ENCODE measurements around the gene NELL1. TPM values are rescaled to one million over a fixed set of nuclear protein-coding genes. Genes with fewer than 3 reads are reported as not detected.

The NELL1 gene
- total and polyA plus RNA-seq, 2 donors (not counting 3 experiments of a cell fraction or from before 2014, with no cell fraction given): not detected

GRCh38 chr11:21405422-21405821 is 736.0 kb downstream of the NELL1 start:
- POLR2A ChIA-PET: no interaction called here
- Histone ChIP-seq H3K4me3 (replicated peaks in 1 of 3; ENCODE audit: insufficient read depth in 1 of 3, low read depth in 1 of 3, low read length in 3 of 3) (no peak overlapping the region), H3K4me1 (ENCODE audit: control insufficient read depth, extremely low read depth, insufficient read depth, low read length) (no peaks in the 10 kb centered on the region), H3K4me2 (ENCODE audit: insufficient read depth, low read length) (no peak overlapping the region), H3K27ac (ENCODE audit: insufficient read depth, low read depth, low read length) (no peak overlapping the region), H3K9me1 (replicated peaks; ENCODE audit: control insufficient read depth, extremely low read depth, insufficient read depth, low read length) (no peaks in the 10 kb centered on the region), H3K79me2 (ENCODE audit: control insufficient read depth, insufficient read depth, low read length) (no peaks in the 10 kb centered on the region), H3K9ac (replicated peaks; ENCODE audit: extremely low read depth, insufficient read depth, low read length) (no peak overlapping the region), H3K9me3 (replicated peaks; ENCODE audit: control insufficient read depth, insufficient read depth, low read length) (no peaks in the 10 kb centered on the region), H3K27me3 (ENCODE audit: control insufficient read depth in 2 of 2, insufficient read depth in 2 of 2, low read length in 2 of 2) (no peaks in the 10 kb centered on the region), H2AFZ (ENCODE audit: low read depth, low read length) (no peak overlapping the region), H4K20me1 (replicated peaks; ENCODE audit: control insufficient read depth, extremely low read depth, insufficient read depth, low read length) (no peaks in the 10 kb centered on the region), H3K36me3 (ENCODE audit: control insufficient read depth in 2 of 2, extremely low read depth in 1 of 2, insufficient read depth in 2 of 2, low read length in 2 of 2) (no peaks in the 10 kb centered on the region)
- no TSS peak for BruUV-seq (replicated peaks)
- FAIRE-seq (no peak), DNase-seq (ENCODE audit: low read depth, low spot score) (no peak)
- intact Hi-C loops (cut with micrococcal nuclease) (no loop called here), dilution Hi-C loops (cut with MboI; ENCODE audit: extremely low pct_ligation_motif_present, low sequenced_read_pairs) (no loop called here)
- no peak for TF ChIP-seq MAX (IDR thresholded peaks at IDR 0.05; ENCODE audit: insufficient read depth, insufficient read length)
- no peak for TF ChIP-seq CTCF (IDR thresholded peaks at IDR 0.05; ENCODE audit: extremely low read depth in 1 of 2, insufficient read depth in 1 of 2, low read depth in 1 of 2, low read length in 2 of 2)
- no peak for TF ChIP-seq POLR2A (IDR thresholded peaks at IDR 0.05; ENCODE audit: low read depth, low read length)
- TF ChIP-seq MYC (IDR thresholded peaks at IDR 0.05; ENCODE audit: low read depth, low read length): no peak
- TF ChIP-seq EZH2 (IDR thresholded peaks at IDR 0.05; ENCODE audit: borderline replicate concordance, low read depth, low read length, severe bottlenecking): no peak
- TF ChIP-seq GATA2 (IDR thresholded peaks at IDR 0.05; ENCODE audit: insufficient read depth, insufficient read length, low read depth, low read length): no peak
- no peak for TF ChIP-seq JUN (IDR thresholded peaks at IDR 0.05; ENCODE audit: borderline replicate concordance, insufficient read depth, insufficient read length, low read depth)
- no peak for TF ChIP-seq POLR2AphosphoS5 (IDR thresholded peaks at IDR 0.05; ENCODE audit: insufficient read depth, low read depth, low read length)
- TF ChIP-seq FOS (IDR thresholded peaks at IDR 0.05; ENCODE audit: borderline replicate concordance, insufficient read depth, low read length): no peak
- CTCF ChIA-PET: no interaction called here

All from endothelial cell of umbilical vein (primary cell).